WTC11 (cell line): Measurements from ENCODE around the gene COL5A1. TPM values are rescaled to one million over a fixed set of nuclear protein-coding genes. Genes with fewer than 3 reads are reported as not detected.

ENCODE experiments used
- ATAC-seq: fragments of 200-7000 bp; cut with Tn5 transposase; 2 replicates; pipeline ENCODE4 v1.10.0; 2021; ENCODE audit warnings: mild to moderate bottlenecking, moderate library complexity
- CTCF ChIA-PET: fragments of 300-600 bp; sonication (Branson Sonifier 250); formaldehyde crosslinking; loops from one replicate; lab custom pipeline; 2021; ENCODE audit warnings: antibody characterized with exemption; lab: Charles Lee
- POLR2A ChIA-PET: fragments of 350-600 bp; sonication (Branson Sonifier 250); formaldehyde crosslinking; loops from one replicate; lab custom pipeline; 2021; ENCODE audit warnings: antibody characterized with exemption; lab: Charles Lee
- DNase-seq: peaks from one replicate; pipeline ENCODE4 v3.0.0; 2021; ENCODE audit warnings: low spot score
- H3K27ac Mint-ChIP-seq: 2 replicates; pipeline ENCODE4 v1.8.0; 2021; ENCODE audit warnings: mixed read lengths
- H3K27me3 Mint-ChIP-seq: 2 replicates; pipeline ENCODE4 v1.8.0; 2021; ENCODE audit warnings: low read depth, mild to moderate bottlenecking, moderate library complexity, mixed read lengths
- H3K36me3 Mint-ChIP-seq: 2 replicates; pipeline ENCODE4 v1.8.0; 2021; ENCODE audit warnings: mixed read lengths
- H3K4me1 Mint-ChIP-seq: 2 replicates; pipeline ENCODE4 v1.8.0; 2022; ENCODE audit warnings: mixed read lengths
- H3K4me3 Mint-ChIP-seq: 2 replicates; pipeline ENCODE4 v1.8.0; 2021; ENCODE audit warnings: mild to moderate bottlenecking, moderate library complexity, mixed read lengths
- H3K9me3 Mint-ChIP-seq: 2 replicates; pipeline ENCODE4 v1.8.0; 2021; ENCODE audit warnings: mixed read lengths
- ARID4B ChIP-seq: sonication (generic); formaldehyde crosslinking; IDR thresholded peaks from 2 replicates; pipeline ENCODE4 v1.8.0; 2023; ENCODE audit warnings: missing genetic modification reagents, mild to moderate bottlenecking, borderline replicate concordance
- ATF3 ChIP-seq: sonication (generic); formaldehyde crosslinking; conservative IDR thresholded peaks from 2 replicates; pipeline ENCODE4 v1.8.1; 2022; ENCODE audit warnings: mild to moderate bottlenecking, missing genetic modification reagents
- ESRRA ChIP-seq: sonication (generic); formaldehyde crosslinking; IDR thresholded peaks from 2 replicates; pipeline ENCODE4 v1.8.1; 2022; ENCODE audit warnings: mild to moderate bottlenecking, missing genetic modification reagents, borderline replicate concordance
- ETV6 ChIP-seq: sonication (generic); formaldehyde crosslinking; IDR thresholded peaks from 2 replicates; pipeline ENCODE4 v1.8.1; 2022; ENCODE audit warnings: mild to moderate bottlenecking, missing genetic modification reagents
- FOXJ3 ChIP-seq: sonication (generic); formaldehyde crosslinking; IDR thresholded peaks from 2 replicates; pipeline ENCODE4 v1.9.0; 2021; ENCODE audit warnings: missing genetic modification reagents, mild to moderate bottlenecking, borderline replicate concordance
- GRHL2 ChIP-seq: fragments of 250-450 bp; sonication (Bioruptor Pico); IDR thresholded peaks from 2 replicates; pipeline ENCODE4 v1.8.0; 2022; ENCODE audit warnings: mild to moderate bottlenecking, moderate library complexity; ENCODE audit not compliant: insufficient replicate concordance, severe bottlenecking
- MXD4 ChIP-seq: fragments of 250-450 bp; sonication (Bioruptor Pico); IDR thresholded peaks from 2 replicates; pipeline ENCODE4 v1.8.0; 2021; ENCODE audit warnings: mild to moderate bottlenecking, moderate library complexity, borderline replicate concordance
- NFYB ChIP-seq: sonication (generic); formaldehyde crosslinking; conservative IDR thresholded peaks from 2 replicates; pipeline ENCODE4 v1.8.0; 2022; ENCODE audit warnings: low read depth, missing genetic modification reagents
- NR1H2 ChIP-seq: sonication (generic); formaldehyde crosslinking; IDR thresholded peaks from 2 replicates; pipeline ENCODE4 v1.9.0; 2021; ENCODE audit warnings: mild to moderate bottlenecking, moderate library complexity, missing genetic modification reagents
- PREB ChIP-seq: sonication (generic); formaldehyde crosslinking; IDR thresholded peaks from 2 replicates; pipeline ENCODE4 v1.8.1; 2022; ENCODE audit warnings: mild to moderate bottlenecking, missing genetic modification reagents, moderate library complexity, borderline replicate concordance
- SP1 ChIP-seq: sonication (generic); formaldehyde crosslinking; conservative IDR thresholded peaks from 2 replicates; pipeline ENCODE4 v1.8.1; 2022; ENCODE audit warnings: missing genetic modification reagents
- ZBTB21 ChIP-seq: sonication (generic); formaldehyde crosslinking; IDR thresholded peaks from 2 replicates; pipeline ENCODE4 v1.8.1; 2023; ENCODE audit warnings: mild to moderate bottlenecking, missing genetic modification reagents, borderline replicate concordance
- ZBTB43 ChIP-seq: sonication (generic); formaldehyde crosslinking; IDR thresholded peaks from 2 replicates; pipeline ENCODE4 v1.8.1; 2023; ENCODE audit warnings: mild to moderate bottlenecking, missing genetic modification reagents
- ZNF121 ChIP-seq: sonication (generic); formaldehyde crosslinking; IDR thresholded peaks from 2 replicates; pipeline ENCODE4 v1.8.0; 2023; ENCODE audit warnings: missing genetic modification reagents
- ZNF281 ChIP-seq: sonication (generic); formaldehyde crosslinking; IDR thresholded peaks from 2 replicates; pipeline ENCODE4 v1.8.0; 2023; ENCODE audit warnings: mild to moderate bottlenecking, missing genetic modification reagents
- ZNF416 ChIP-seq: fragments of 250-450 bp; sonication (Bioruptor Pico); IDR thresholded peaks from 2 replicates; pipeline ENCODE4 v1.9.0; 2021; ENCODE audit warnings: mild to moderate bottlenecking, inconsistent platforms
- total RNA-seq: library from RNA; stranded (reverse); gene quantifications from 3 replicates; pipeline ENCODE4 v1.2.3, GENCODE V29; 2021

Gene COL5A1
- total RNA-seq, 1 experiment from 2014 or later: 13.5 TPM

GRCh38 chr9:134783699-134784039, 142.1 kb downstream of the COL5A1 start:
- ATAC-seq: no peak
- H3K9me3 Mint-ChIP-seq: no peaks in the 10 kb centered on the region
- no peak for TF ChIP-seq PREB
- no peak for TF ChIP-seq ATF3
- TF ChIP-seq NR1H2: no peak
- no peak for TF ChIP-seq MXD4 (CRISPR knock-in tag)
- no peak for TF ChIP-seq ESRRA
- TF ChIP-seq ZBTB21 (CRISPR knock-in tag): no peak
- no peak for TF ChIP-seq ZBTB43 (CRISPR knock-in tag)
- TF ChIP-seq, all 79 proteins: peak for 0
- Mint-ChIP-seq H3K27ac (no peak overlapping the region), H3K4me3 (no peak overlapping the region), H3K36me3 (no peaks in the 10 kb centered on the region), H3K4me1 (peaks cover 16% of the 10 kb centered on the region), H3K27me3 (no peaks in the 10 kb centered on the region)
- ChIA-PET CTCF (interaction anchor here (1.4 to 5.0 kb wide), 3 partner anchors 27 to 199 kb away, joined by 3 to 30 read pairs (median 6); no protein-coding TSS in a partner anchor), POLR2A (no interaction called here)
- DNase-seq: no peak

- H3K27me3 Mint-ChIP-seq: no peaks in the 10 kb centered on the region
- CTCF ChIA-PET: interaction anchor here (1.1 to 5.0 kb wide), 6 partner anchors 23 to 434 kb away, joined by 3 to 30 read pairs (median 4); no protein-coding TSS in a partner anchor
- H3K9me3 Mint-ChIP-seq: no peaks in the 10 kb centered on the region
- ATAC-seq (no peak), DNase-seq (no peak)
- H3K27ac Mint-ChIP-seq: no peak overlapping the region; the same call in 1 of the 2 replicates
- H3K4me3 Mint-ChIP-seq: no peak overlapping the region
- POLR2A ChIA-PET: no interaction called here
- H3K36me3 Mint-ChIP-seq: no peaks in the 10 kb centered on the region
- H3K4me1 Mint-ChIP-seq: peaks cover 23% of the 10 kb centered on the region
- TF ChIP-seq ATF3 (no peak), ZNF121 (CRISPR knock-in tag) (no peak), SP1 (CRISPR knock-in tag) (no peak), ARID4B (no peak)
Observed at GRCh38 chr9:134784577-134785305, 143.1 kb downstream of the COL5A1 start.

- CTCF ChIA-PET: interaction anchor here (1.1 to 2.1 kb wide), 3 partner anchors 22 to 433 kb away, joined by 3 to 6 read pairs (median 6); no protein-coding TSS in a partner anchor
- TF ChIP-seq ZNF416 (no peak), ETV6 (no peak), NFYB (CRISPR knock-in tag) (no peak), GRHL2 (CRISPR knock-in tag) (no peak), FOXJ3 (CRISPR knock-in tag) (no peak), ZNF281 (no peak)
Observed at GRCh38 chr9:134785325-134786108, 143.9 kb downstream of the COL5A1 start.

More at GRCh38 chr9:134785325-134786108, 143.9 kb downstream of the COL5A1 start:
- POLR2A ChIA-PET: no interaction called here
- H3K4me1 Mint-ChIP-seq: peaks cover 23% of the 10 kb centered on the region
- ATAC-seq (no peak), DNase-seq (no peak)
- H3K36me3 Mint-ChIP-seq: no peaks in the 10 kb centered on the region
- H3K4me3 Mint-ChIP-seq: no peak overlapping the region
- no peaks in the 10 kb centered on the region for H3K27me3 Mint-ChIP-seq
- no peaks in the 10 kb centered on the region for H3K9me3 Mint-ChIP-seq
- no peak overlapping the region for H3K27ac Mint-ChIP-seq
